SK-N-SH (cell line): ENCODE data around the gene SNRPN. TPM values are rescaled to one million over a fixed set of nuclear protein-coding genes. Genes with fewer than 3 reads are reported as not detected.

ENCODE experiments used
- CTCF ChIA-PET: fragments of 300-600, 350-600 bp; formaldehyde crosslinking; extraction: SDS; loops from one replicate; lab custom pipeline; 2021; lab: Yijun Ruan, JAX
- POLR2A ChIA-PET: fragments of 350-600 bp; sonication (Branson Sonifier 250); formaldehyde crosslinking; extraction: SDS; loops from one replicate; lab custom pipeline; 2020; ENCODE audit warnings: antibody characterized with exemption, inconsistent platforms; lab: Yijun Ruan, JAX
- DNase-seq: peaks from one replicate; pipeline ENCODE4 v3.0.0; 2012
- H2AFZ ChIP-seq: fragments of 200-600 bp; sonication (generic); 2 replicates; pipeline ENCODE4 v1.8.1; 2016; ENCODE audit warnings: antibody characterized with exemption, mild to moderate bottlenecking, low read depth
- H3F3A ChIP-seq: fragments of 200-600 bp; sonication (generic); replicated peaks from 2 replicates; pipeline ENCODE3; 2016; ENCODE audit warnings: antibody characterized with exemption, mild to moderate bottlenecking; ENCODE audit not compliant: insufficient read depth
- H3K27ac ChIP-seq, 2 experiments: fragments of 200-500 bp in 1 of 2; fragments of 200-600 bp in 1 of 2; sonication (Bioruptor generic) in 1 of 2; sonication (generic), shearing (Covaris generic) in 1 of 2; 2 replicates each; pipeline versions ENCODE4 v1.5.1 to v1.6.1; 2014 to 2016; ENCODE audit warnings: low read depth in 2 of 2, inconsistent platforms in 1 of 2, low read length in 1 of 2, mild to moderate bottlenecking in 1 of 2, mixed read lengths in 1 of 2
- H3K27me3 ChIP-seq: fragments of 200-600 bp; sonication (generic), shearing (Covaris generic); 2 replicates; pipeline ENCODE4 v1.6.1; 2016; ENCODE audit warnings: mixed run types; ENCODE audit not compliant: insufficient read depth
- H3K36me3 ChIP-seq, 2 experiments: fragments of 200-500 bp in 1 of 2; fragments of 200-600 bp in 1 of 2; sonication (Bioruptor generic) in 1 of 2; sonication (generic) in 1 of 2; replicated peaks in 1 of 2; 2 replicates each; pipeline versions ENCODE3 to v1.5.1; 2014 to 2016; ENCODE audit warnings: low read length in 1 of 2, mild to moderate bottlenecking in 1 of 2; ENCODE audit not compliant: insufficient read depth in 2 of 2, control insufficient read depth in 1 of 2
- H3K4me1 ChIP-seq, 2 experiments: fragments of 200-500 bp in 1 of 2; fragments of 200-600 bp in 1 of 2; sonication (Bioruptor generic) in 1 of 2; sonication (generic), shearing (Covaris generic) in 1 of 2; 2 replicates each; pipeline versions ENCODE4 v1.5.1 to v1.6.1; 2014 to 2016; ENCODE audit warnings: low read depth in 1 of 2, low read length in 1 of 2, mixed run types in 1 of 2; ENCODE audit not compliant: insufficient read depth in 2 of 2, control insufficient read depth in 1 of 2
- H3K4me2 ChIP-seq: fragments of 200-600 bp; sonication (generic), shearing (Covaris generic); 2 replicates; pipeline ENCODE4 v1.6.1; 2017; ENCODE audit warnings: mixed run types
- H3K4me3 ChIP-seq, 2 experiments: fragments of 200-500 bp in 1 of 2; fragments of 200-600 bp in 1 of 2; sonication (Bioruptor generic) in 1 of 2; sonication (generic), shearing (Covaris generic) in 1 of 2; 2 replicates each; pipeline versions ENCODE4 v1.5.1 to v1.8.1; 2014 to 2016; ENCODE audit warnings: low read depth in 2 of 2, inconsistent platforms in 1 of 2, low read length in 1 of 2, mild to moderate bottlenecking in 1 of 2, mixed read lengths in 1 of 2, moderate library complexity in 1 of 2
- H3K79me2 ChIP-seq: fragments of 200-600 bp; sonication (generic); 2 replicates; pipeline ENCODE4 v1.8.1; 2017; ENCODE audit warnings: mild to moderate bottlenecking; ENCODE audit not compliant: insufficient read depth
- H3K9ac ChIP-seq: fragments of 200-600 bp; sonication (generic); 2 replicates; pipeline ENCODE4 v1.6.1; 2017; ENCODE audit warnings: mixed run types
- H3K9me2 ChIP-seq: fragments of 200-600 bp; sonication (generic); 2 replicates; pipeline ENCODE4 v1.6.1; 2017; ENCODE audit warnings: mixed run types
- H3K9me3 ChIP-seq: fragments of 200-600 bp; sonication (generic); 2 replicates; pipeline ENCODE4 v1.6.1; 2017; ENCODE audit warnings: mixed run types, mild to moderate bottlenecking, moderate library complexity
- H4K20me1 ChIP-seq: fragments of 200-600 bp; sonication (generic); 2 replicates; pipeline ENCODE4 v1.6.1; 2017; ENCODE audit warnings: mild to moderate bottlenecking, mixed run types; ENCODE audit not compliant: insufficient read depth
- CTCF ChIP-seq: fragments of 200-600 bp; sonication (generic); IDR thresholded peaks from 2 replicates; pipeline ENCODE4 v1.6.1; 2017; ENCODE audit warnings: antibody characterized with exemption, mild to moderate bottlenecking, moderate library complexity
- ELF1 ChIP-seq: IDR thresholded peaks from 2 replicates; pipeline ENCODE4 v1.4.0; 2012
- EP300 ChIP-seq, 2 experiments: IDR thresholded peaks; 2 replicates each; pipeline versions ENCODE4 v1.4.0 to v1.6.1; 2012; ENCODE audit warnings: borderline replicate concordance in 1 of 2, low read depth in 1 of 2, low read length in 1 of 2
- FOXJ3 ChIP-seq: sonication (generic); formaldehyde crosslinking; IDR thresholded peaks from 2 replicates; pipeline ENCODE4 v1.5.1; 2020; ENCODE audit warnings: mild to moderate bottlenecking, missing genetic modification reagents
- GABPA ChIP-seq: IDR thresholded peaks from 2 replicates; pipeline ENCODE4 v1.4.0; 2012; ENCODE audit warnings: low read depth, mild to moderate bottlenecking
- GATA2 ChIP-seq: sonication (generic); formaldehyde crosslinking; IDR thresholded peaks from 2 replicates; pipeline ENCODE4 v1.5.0; 2020; ENCODE audit warnings: mild to moderate bottlenecking, missing genetic modification reagents
- JUND ChIP-seq: IDR thresholded peaks from 2 replicates; pipeline ENCODE4 v1.4.0; 2012
- MEF2A ChIP-seq: IDR thresholded peaks from 2 replicates; pipeline ENCODE4 v1.4.0; 2012; ENCODE audit warnings: low read depth, borderline replicate concordance
- MXI1 ChIP-seq: IDR thresholded peaks from 2 replicates; pipeline ENCODE4 v1.6.1; 2012; ENCODE audit warnings: mild to moderate bottlenecking, low read depth, low read length, improper control_type of control experiment
- NFIC ChIP-seq: IDR thresholded peaks from 2 replicates; pipeline ENCODE4 v1.4.0; 2012; ENCODE audit warnings: borderline replicate concordance
- NRF1 ChIP-seq: IDR thresholded peaks from 2 replicates; pipeline ENCODE4 v1.6.1; 2012; ENCODE audit warnings: low read depth, mild to moderate bottlenecking, low read length
- POLR2AphosphoS5 ChIP-seq: IDR thresholded peaks from 2 replicates; pipeline ENCODE4 v1.6.1; 2012; ENCODE audit warnings: low read depth, low read length
- RAD21 ChIP-seq: IDR thresholded peaks from 2 replicates; pipeline ENCODE4 v1.6.1; 2012; ENCODE audit warnings: mild to moderate bottlenecking, low read length
- RCOR1 ChIP-seq: fragments of 150-350 bp; IDR thresholded peaks from 2 replicates; pipeline ENCODE4 v1.6.1; 2017; ENCODE audit warnings: antibody characterized with exemption, low read length
- RFX5 ChIP-seq: IDR thresholded peaks from 2 replicates; pipeline ENCODE4 v1.6.1; 2012; ENCODE audit warnings: mild to moderate bottlenecking, improper control_type of control experiment, low read length
- RXRA ChIP-seq: IDR thresholded peaks from 2 replicates; pipeline ENCODE4 v1.4.0; 2012; ENCODE audit warnings: low read depth, mild to moderate bottlenecking, borderline replicate concordance
- SIN3A ChIP-seq: IDR thresholded peaks from 2 replicates; pipeline ENCODE4 v1.6.1; 2012; ENCODE audit warnings: low read depth, mild to moderate bottlenecking, low read length, moderate library complexity, borderline replicate concordance
- TAF1 ChIP-seq: IDR thresholded peaks from 2 replicates; pipeline ENCODE4 v1.6.1; 2012; ENCODE audit warnings: low read depth, mild to moderate bottlenecking, low read length, moderate library complexity, borderline replicate concordance
- TEAD4 ChIP-seq: IDR thresholded peaks from 2 replicates; pipeline ENCODE4 v1.4.0; 2012; ENCODE audit warnings: mild to moderate bottlenecking, borderline replicate concordance; ENCODE audit not compliant: insufficient read depth
- USF1 ChIP-seq: IDR thresholded peaks from 2 replicates; pipeline ENCODE4 v1.4.0; 2012; ENCODE audit warnings: low read depth, borderline replicate concordance
- USF2 ChIP-seq: fragments of 150-350 bp; IDR thresholded peaks from 2 replicates; pipeline ENCODE4 v1.6.1; 2017; ENCODE audit warnings: antibody characterized with exemption, low read length, low read depth, borderline replicate concordance
- WGBS: methylation state at CpG from one replicate; pipeline ENCODE4 v1.1.6; 2017; ENCODE audit warnings: low lambda C conversion rate; 5-methylcytosine and 5-hydroxymethylcytosine counted together
- polyA plus RNA-seq, 3 experiments: library from polyadenylated mRNA; depleted of rRNA; stranded (reverse); fragments of >200 nt; gene quantifications; 2 replicates each; pipeline ENCODE4 v1.2.3, GENCODE V29; 2012

Gene SNRPN
- polyA plus RNA-seq, 1 of the 3 experiments (the other 2 are of a cell fraction), result 147 TPM

- Histone ChIP-seq H3K9me3 (no peaks in the 10 kb centered on the region), H2AFZ (no peak overlapping the region), H3K4me2 (no peak overlapping the region), H3F3A (peaks cover 5% of the 10 kb centered on the region), H3K4me3 (no peak overlapping the region), H3K36me3 (peaks cover 0 to 4% of the 10 kb centered on the region in 2 experiments), H3K9me2 (no peaks in the 10 kb centered on the region), H3K27ac (no peak overlapping the region), H4K20me1 (no peaks in the 10 kb centered on the region), H3K27me3 (no peaks in the 10 kb centered on the region), H3K79me2 (no peaks in the 10 kb centered on the region), H3K9ac (no peak overlapping the region), H3K4me1 (no peaks in the 10 kb centered on the region)
- ChIA-PET POLR2A (no interaction called here), CTCF (no interaction called here)
- 19% methylated on average over 2 of the region's 2 CpGs for WGBS
- TF ChIP-seq CTCF (no peak), FOXJ3 (CRISPR knock-in tag) (no peak), USF2 (no peak), NFIC (no peak), NRF1 (no peak), MEF2A (no peak), TAF1 (no peak), RAD21 (no peak), USF1 (no peak), GABPA (no peak), SIN3A (no peak), RXRA (no peak)
- no peak for DNase-seq
Observed at GRCh38 chr15:24940236-24940635, 14.6 kb upstream of the SNRPN start.

GRCh38 chr15:24943361-24943760 is 11.4 kb upstream of the SNRPN start:
- Histone ChIP-seq H3K79me2 (no peaks in the 10 kb centered on the region), H3K9me3 (no peaks in the 10 kb centered on the region), H3K9ac (no peak overlapping the region), H3K27me3 (no peaks in the 10 kb centered on the region), H2AFZ (no peak overlapping the region), H4K20me1 (no peaks in the 10 kb centered on the region), H3K4me3 (no peak overlapping the region), H3F3A (peaks cover 5% of the 10 kb centered on the region), H3K36me3 (peaks cover 0 to 4% of the 10 kb centered on the region in 2 experiments), H3K27ac (no peak overlapping the region), H3K4me2 (no peak overlapping the region), H3K9me2 (no peaks in the 10 kb centered on the region), H3K4me1 (no peaks in the 10 kb centered on the region)
- CTCF ChIA-PET, result no interaction called here
- 0% methylated on average over 1 of the region's 1 CpG for WGBS
- no peak for DNase-seq
- POLR2A ChIA-PET, result no interaction called here
- TF ChIP-seq RAD21 (no peak), RFX5 (no peak), JUND (no peak), GABPA (no peak), POLR2AphosphoS5 (no peak), NRF1 (no peak), NFIC (no peak), MXI1 (no peak), RCOR1 (no peak), GATA2 (CRISPR knock-in tag) (no peak), EP300 (IDR thresholded peaks at IDR 0.05; ENCODE audit: borderline replicate concordance in 1 of 2, low read depth in 1 of 2, low read length in 1 of 2) (no peak), CTCF (no peak), RXRA (no peak), USF1 (no peak), FOXJ3 (CRISPR knock-in tag) (no peak), TEAD4 (no peak), ELF1 (no peak)
